DMS 273 treated with DMSO at 0.1 percent for 48 hours (cell line): Measurements from ENCODE around the gene CCND3.
A peak's percentile ranks its signal among the peaks of the same experiment; 100 is the strongest.
"Not testable (repeated sequence)": the region's sequence is repeated elsewhere in the genome, so short reads cannot be mapped to it uniquely, and the experiment has no call there.

Source experiments
- DNase-seq: peaks from one replicate; lab custom pipeline; 2025; lab: John Stamatoyannopoulos, UW

The CCND3 gene

DNA sequence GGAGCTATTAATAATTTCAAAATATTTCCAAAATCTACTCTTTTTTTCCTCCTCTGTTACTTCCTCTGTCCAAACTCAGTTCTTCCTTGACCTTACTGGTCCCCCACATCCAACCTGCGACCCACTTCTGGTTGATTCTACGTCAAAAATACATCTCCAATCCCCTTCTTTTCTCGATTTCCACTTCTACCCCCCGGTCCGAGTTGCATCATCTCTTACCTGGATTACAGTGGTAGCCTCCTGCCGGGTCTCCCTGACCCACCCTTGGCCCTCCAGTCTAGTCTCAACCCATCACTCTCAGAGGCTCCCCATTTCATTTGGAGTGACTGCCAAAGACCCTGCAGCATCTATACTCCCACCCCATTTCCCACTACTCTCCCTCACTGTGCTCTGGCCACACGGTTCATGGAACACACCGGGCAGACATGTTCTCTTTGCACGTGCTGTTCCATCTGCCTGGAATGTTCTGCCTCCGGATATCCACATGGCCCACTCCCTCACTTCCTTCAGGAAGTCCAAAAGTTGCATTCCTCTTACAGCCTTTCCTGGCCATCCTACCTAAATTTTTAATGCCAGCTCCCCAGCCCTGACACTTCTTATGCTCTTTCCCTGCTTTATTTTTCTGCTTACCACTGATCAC is 6.1 kb upstream of the CCND3 start:
- no peak for DNase-seq

DNA sequence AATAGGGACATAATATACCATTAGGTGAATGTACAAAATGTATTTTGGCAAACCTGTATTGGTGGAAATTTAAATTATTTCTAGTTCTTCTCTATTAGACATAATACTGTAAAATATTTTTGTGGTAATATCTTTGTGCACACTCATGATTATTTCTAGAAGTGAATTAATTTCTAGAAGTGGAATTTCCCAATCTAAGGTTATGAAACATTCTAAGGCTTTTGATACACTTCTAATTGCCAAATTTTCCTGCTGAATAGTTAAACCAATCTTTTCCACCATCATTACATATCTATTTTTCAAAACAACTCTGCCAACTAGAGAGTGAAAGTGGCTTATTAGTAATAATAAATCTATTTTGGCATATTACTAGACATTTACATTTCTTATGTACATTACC is 1.8 kb upstream of the CCND3 start:
- DNase-seq, result no peak

DNA sequence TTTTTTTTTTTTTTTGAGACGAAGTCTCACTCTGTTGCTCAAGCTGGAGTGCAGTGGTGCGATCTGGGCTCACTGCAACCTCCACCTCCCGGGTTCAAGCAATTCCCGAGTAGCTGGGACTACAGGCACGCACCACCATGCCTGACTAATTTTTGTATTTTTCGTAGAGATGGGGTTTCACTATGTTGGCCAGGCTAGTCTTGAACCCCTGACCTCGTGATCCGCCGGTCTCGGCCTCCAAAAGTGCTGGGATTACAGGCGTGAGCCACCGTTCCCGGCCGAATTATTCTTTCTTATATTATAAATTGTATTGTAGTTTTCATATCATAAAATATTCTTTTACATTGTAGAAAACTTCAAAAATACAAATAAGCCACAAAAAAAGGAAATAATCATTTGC is 1.3 kb upstream of the CCND3 start:
- DNase-seq, result not testable (repeated sequence)

DNA sequence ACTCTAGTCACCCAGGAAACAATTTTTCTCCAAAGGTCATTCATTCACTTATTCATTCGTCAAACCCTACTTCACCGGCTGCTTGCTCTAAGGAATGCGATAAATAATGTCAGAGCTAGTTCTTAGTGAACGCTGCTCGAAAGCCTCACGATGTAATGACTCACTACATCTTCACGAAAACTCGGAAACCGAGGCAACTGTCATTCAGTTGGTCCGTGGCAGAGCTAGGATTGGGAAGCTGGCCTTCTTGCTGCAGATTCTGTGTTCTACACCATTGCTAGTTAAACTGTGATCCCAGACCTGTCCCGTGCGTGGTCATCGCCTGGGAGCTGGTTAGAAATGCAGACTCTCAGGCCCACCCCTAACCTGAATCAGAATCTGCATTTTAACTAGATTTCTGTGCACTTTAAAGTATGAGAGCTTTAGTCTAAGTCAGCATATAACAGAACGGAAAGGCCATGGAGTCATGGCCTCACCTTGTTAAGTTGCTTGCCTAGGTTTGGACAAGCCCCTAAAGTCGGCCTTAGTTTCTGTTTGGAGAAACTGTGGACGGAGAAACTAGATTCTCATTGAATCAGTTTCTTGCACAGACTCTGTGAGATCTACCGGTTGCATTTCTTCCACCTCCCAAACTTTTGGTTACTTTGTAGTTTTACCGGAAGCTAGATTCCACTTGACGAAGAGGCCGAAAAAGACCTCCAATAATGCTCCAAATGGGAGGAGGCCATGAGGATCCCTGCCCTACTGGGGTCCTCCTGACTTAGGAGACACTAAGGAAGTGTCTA is 651 bp upstream of the CCND3 start:
- DNase-seq, result no peak

DNA sequence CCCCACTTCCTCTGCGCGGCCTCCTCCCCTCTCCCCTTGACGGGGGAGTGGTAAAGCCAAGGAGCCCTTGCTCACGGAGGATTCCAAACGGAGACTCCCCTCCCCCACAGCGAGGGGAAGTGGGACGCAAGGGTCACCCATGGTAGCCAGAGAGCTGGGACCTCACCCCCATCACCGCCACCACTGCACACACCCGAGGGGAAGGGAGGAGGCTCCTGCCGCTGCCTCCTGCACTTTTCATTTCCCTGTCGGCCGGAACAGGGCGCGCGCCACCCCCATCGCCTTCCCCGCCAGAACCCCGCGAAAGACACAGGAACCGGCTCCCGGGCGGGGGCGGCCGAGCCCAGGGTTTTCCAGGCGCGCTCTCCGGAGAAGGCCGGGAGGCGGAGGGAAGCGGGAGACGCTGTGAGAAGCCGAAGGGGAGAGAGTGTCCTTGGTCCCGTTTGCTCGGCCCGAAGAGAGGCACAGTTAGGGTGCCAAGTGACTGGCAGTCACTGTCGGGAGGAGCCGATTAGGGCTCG is 789 bp downstream of the CCND3 start:
- peak; percentile 7 for DNase-seq

DNA sequence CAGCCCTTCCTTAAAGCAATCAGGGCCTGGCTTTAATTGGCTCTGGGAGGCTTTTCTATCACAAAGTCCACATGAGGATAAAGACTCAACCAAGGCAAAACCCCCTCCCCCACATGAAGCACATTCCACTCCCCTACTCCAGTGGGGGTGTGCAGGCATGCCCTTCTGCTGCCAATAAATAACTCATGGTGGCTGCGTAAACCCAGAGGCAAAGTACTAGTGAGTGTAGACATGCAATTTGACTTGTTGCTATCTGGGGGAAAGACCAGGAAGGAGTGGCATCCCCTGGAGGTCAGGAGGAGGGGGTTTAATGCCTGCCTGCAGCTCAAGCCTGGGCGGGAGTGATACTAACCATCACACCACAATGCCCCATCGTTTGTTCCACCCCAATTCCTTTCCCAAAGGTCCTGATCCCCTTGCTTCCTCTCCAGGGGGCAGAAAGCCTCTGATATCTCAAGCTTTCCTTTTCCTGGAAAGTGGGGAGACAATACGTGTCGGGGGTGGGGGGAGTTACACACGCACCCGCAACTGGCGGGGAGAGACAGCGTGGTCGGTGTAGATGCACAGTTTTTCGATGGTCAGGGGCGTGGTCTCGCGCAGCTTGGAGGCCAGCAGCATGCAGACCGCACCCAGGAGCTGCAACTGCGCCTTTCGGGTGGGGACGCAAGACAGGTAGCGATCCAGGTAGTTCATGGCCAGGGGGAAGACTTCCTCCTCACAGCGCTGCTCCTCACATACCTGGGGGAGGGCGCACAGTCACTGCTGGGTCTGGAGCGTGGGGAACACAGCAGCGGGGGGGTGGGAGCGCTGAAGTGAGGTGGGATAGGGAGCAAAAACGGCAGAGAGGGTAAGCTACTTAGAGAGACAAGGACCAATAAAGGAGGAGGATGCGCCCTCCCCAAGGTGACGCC is 1.5 kb downstream of the CCND3 start:
- no peak for DNase-seq

DNA sequence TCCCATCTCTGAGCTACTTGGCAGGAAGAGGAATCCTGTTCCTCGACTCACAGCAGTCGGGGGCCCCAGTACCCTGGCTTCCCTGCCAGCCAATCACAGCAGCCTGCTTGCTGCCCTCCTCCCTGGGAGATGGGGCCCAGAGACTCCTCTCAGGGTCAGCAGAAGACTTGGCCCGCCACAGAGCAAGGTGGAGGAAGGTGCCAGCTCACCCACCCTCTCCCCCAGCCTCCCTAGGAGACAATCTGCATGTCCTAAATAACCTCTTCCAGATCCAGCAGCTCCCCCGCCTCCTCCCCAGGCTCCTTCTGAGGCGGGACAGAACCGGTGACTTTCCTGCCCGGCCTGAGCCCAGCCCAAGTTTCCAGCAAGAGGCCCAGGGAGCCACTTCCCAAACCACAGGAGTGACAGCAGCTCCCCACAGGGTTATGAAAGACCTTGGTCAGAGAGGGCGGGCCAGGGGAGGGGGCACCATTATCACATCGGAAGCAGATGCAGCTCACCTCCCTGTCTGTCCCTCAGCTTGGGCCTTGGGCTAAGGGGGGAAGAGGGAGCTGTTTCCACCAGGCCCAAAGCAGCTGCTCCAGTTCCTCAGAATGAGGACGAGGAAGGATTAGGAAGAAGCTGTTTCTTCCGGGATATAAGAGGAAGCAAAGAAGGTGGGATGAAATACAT is 2.3 kb downstream of the CCND3 start:
- no peak for DNase-seq

DNA sequence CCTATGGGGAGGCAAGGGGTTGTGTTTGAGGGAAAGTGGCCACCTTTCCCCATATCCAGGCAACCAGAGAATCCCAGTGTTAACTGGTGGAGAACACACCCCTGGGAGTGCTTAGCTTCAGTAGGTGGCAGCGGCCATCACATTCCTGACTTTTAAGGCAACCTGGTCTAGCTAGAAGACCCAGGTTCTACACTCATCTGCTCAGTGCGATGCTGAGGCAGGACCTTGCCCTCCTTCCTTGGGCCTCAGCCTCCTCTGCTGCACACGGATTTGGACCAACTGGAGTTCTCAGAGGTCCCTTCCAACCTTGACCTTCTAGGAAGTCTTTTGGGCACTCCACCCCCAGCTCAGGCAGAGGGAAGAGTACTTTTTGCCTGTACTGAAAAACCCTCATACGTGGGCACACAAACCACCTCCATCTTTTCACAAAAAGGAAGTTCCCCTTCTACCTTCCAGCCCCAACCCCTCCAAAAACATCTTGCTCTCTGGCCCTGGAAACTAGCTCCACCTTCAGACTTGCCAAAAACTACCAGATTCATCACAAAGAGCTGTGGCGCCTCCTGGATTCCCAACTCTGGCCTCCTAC is 2.9 kb downstream of the CCND3 start:
- DNase-seq, result no peak

DNA sequence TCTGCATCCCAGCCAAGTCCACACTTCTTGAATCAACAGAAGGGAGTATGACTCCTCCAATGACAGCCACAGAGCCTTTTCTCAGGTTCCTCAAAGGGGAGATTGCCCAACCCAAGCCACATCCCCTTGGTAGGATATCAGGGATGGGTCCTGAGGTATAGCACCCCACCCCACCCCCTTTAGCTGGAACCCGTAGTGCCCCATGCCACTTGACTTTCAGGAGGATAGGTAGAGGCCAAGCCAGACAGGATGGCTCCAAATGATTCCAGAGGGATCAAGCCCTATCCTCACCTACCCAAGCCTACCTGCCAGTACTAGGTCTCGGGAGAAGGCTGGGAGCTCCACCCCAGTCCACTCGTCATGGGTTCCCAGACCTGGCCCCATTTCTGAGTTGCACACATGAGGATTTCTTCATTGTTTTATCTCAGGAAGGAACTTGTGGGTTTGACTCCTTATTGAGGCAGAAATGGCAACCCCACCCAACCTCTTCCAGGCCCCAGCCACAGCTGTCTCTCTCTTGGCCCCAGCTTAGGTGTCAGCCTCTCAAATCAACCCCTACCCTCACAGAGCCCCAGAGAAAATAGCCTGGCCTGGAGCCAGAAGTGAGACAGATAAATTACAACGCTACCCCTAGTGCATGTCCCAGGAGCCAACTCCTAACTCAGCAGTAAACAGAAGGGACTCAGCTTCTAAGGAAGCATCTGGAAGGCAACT is 3.6 kb downstream of the CCND3 start:
- DNase-seq, result no peak

DNA sequence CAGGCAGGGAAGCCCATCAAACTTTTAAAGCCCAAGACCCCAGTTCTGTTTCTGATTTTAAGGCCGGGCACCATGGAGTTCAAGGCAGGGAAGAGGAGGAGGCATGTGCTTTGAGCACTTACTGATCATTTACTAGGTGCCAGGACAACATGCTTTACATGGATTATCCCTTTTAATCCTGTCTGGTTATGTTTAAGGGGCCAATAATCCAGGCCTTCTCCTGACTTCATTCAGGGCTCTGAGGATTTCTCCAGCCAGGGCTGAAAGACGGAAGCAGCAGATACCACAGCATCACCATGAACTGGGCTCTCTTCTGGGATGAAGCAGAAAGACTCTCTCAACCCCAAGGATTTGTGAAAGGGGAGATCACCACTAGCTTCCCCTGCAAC is 4.1 kb downstream of the CCND3 start:
- no peak for DNase-seq

DNA sequence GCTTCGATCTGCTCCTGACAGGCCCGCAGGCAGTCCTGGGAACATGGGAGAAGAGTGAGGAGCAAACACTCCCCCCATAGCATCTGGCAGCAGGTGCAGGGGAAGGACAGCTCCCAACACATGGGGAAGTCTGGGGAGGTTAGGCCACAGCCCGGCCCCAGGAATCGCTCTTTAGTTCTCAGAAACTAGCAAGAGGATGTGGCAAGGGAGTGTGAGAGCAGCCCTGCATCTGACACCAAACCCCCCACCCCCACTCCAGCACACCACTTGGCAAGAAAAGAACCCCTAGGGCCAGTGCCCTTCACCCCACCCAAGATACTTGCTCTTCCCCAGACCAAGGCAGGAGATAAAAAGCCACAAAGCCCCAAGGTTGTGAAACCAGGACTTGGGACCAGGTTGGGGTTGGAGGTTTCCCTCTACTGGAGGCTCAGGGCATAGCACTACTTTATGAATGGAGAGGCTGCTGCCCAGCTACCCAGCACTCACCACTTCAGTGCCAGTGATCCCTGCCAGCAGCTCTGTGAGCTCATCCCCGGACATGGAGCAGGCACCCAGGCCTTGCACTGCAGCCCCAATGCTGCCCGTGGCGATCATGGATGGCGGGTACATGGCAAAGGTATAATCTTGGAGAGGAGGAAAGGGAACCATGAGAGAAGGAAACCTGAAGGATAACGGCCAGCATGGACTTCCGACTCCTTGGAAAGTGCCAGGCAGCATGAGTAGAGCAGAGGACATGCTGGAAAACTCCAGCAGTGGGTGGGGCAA is 5.4 kb downstream of the CCND3 start:
- DNase-seq, result peak; percentile 40

DNA sequence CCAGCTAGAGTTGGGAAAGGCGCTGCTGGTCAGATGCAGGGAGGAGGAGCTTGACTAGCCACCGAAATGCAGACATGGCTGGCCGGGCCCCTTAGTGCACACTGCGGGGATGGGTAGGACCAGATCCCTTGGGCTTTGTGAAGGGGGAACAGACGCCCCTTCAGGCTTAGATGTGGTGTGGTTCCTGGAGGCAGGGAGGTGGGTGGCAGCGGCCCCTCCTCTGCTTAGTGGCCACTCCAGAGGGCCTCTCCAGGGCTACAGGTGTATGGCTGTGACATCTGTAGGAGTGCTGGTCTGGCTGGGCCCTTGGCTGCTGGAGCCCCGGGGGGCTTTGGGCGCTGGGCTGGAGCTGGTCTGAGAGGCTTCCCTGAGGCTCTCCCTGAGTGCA is 5.9 kb downstream of the CCND3 start:
- DNase-seq, result no peak

DNA sequence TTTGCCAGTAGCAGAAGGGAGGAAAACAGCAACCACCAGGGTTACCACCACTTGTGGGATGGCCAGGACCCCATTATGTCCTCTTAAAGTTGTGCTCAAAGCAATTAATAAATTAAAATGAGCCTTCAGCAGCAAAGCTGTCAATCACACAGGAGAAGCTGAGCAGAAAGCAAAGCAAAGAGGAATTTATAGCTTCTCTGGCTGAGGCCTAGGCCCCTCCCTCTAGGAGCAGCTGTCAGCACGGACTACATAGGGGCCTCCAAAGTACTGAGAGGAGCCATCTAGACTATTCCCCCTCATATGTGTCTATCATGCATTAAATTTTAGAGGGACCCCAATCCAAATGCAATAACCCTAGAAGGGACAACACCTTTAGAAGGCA is 6.4 kb downstream of the CCND3 start:
- no peak for DNase-seq

DNA sequence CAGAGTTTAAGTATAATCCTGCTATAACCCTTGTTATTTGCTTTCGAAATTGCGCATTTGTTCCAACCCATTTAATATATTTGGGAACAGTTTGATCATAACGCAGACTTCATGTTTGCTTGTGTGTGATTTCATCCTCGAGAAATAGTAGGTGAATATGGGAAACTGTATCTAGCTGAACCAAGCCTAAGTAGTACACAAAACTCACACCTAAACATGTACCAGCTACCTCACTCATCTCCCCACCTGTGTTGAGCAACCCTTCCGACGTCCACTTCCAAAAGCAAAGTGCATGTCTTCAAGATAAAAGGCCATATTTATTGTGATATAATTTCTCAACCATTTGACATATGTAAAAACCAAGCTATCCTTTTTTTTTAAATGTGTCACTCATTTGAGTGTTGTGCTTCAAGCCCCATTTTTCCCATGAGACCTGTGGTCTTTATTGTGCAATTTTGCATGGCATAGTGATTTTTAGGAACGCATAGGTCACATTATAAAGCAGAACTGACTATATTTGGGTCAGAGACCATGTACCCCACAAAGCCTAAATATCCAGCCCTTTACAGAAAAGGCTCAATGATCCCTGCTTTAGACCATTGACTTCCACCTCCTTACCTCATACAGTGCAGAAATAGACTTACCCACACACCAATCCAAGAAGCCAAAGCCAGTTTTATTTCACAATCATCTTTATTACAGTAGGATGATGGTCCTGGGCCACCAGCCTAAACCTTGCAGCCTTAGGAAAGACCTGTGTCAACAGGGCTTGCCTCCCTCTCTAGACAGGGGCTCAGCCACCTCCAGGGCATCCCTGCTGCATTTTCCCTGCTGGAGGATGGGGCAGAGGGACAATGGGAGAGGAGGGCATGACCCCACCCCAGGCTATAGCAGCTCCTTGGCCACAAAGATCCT is 7.1 kb downstream of the CCND3 start:
- DNase-seq, result no peak

DNA sequence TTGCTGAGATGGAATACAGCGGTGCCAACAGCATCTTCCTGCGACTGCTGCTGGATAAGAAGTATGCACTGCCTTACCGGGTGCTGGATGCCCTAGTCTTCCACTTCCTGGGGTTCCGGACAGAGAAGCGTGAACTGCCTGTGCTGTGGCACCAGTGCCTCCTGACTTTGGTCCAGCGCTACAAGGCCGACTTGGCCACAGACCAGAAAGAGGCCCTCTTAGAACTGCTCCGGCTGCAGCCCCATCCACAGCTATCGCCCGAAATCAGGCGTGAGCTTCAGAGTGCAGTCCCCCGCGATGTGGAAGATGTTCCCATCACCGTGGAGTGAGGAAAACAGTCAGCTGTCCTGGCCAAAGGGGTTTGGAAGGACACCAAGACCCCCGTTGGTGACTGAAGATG is 9.2 kb downstream of the CCND3 start:
- no peak for DNase-seq

DNA sequence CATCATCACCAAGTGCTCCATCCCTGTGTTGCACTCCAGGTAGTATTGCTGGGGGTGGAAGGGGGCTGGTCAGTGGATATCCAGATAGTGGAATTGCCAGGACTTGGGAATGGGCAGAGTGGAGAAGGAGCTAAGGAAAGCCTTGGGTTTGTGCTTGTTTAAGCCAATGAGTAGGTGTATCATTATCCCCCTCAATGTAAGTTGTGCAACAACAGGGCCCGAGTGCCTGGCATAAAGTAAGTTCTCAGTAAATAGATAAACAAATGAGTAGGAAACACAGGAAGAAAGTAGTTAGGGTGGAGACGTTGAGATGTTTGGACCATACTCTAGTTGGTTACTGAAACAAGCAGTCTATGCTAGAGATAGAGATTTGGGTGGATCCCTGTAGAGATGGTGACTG is 9.8 kb downstream of the CCND3 start:
- DNase-seq, result no peak

DNA sequence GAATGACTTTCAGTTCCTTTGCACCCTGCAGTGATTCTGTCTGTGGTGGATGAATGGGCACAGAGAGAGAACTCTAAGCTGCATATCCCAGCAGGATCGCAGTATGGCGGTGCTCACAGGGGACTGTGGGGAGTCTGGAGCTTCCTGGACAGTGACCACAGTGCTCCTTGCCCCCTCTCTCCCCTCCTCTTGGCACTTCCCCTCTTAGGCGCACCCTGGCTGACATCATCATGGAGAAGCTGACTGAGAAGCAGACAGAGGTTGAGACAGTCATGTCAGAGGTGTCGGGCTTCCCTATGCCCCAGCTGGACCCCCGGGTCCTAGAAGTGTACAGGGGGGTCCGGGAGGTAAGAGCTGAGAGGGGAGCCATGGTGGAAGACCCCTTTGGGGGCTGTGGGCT is 11.7 kb downstream of the CCND3 start:
- no peak for DNase-seq

DNA sequence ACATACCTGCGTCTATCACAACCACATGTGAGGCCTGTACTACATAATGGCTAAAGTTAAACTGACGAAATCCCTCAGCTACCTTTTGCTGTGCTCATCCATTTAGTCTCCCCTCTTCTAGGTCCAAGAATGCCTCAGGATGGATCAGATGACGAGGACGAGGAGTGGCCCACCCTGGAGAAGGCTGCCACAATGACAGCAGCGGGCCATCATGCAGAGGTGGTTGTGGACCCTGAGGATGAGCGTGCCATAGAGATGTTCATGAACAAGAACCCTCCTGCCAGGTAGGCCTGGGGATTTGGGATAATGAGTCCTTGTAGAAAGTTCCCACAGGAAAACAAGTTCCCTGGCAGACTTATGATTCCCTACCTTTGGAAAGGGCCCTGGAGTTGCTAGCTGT is 14.4 kb downstream of the CCND3 start:
- no peak for DNase-seq

DNA sequence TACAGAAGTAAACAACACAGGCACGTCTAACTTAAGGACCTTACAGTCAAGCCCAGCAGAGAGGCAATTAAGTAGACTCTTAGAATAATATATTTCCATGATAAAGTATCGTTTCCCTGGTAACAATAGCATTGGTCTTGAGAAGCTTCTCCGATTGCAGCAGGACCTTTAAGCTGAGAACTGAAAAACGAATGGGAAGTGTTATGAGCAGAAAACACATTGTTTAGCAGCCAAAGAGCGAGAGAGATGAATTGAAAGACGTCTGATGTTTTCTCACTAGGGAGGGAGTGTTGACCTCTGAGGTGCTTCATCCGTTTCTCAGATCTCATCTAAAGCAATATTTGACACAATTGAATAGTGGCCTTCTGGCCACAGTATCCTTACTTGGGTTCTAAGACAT is 19.5 kb downstream of the CCND3 start:
- DNase-seq, result no peak

DNA sequence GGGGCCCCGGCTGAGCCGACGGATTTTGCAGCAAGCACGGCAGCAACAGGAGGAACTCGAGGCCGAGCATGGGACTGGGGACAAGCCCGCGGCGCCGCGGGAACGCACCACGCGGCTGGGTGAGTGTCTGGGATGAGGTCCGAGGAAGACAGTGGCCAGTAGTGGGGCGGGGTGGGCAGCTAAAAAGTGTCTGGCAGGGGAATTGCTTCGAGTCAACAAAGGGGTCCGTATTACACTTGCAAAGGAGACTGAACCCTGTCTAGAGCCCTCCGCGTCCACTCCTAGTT is 20.0 kb downstream of the CCND3 start:
- DNase-seq, result no peak
